ENCODE measurements around the gene PSG11.
"Not testable (repeated sequence)": the region's sequence is repeated elsewhere in the genome, so short reads cannot be mapped to it uniquely, and the experiment has no call there.

PSG11 gene

GRCh38 chr19:43026369-43026768 lies at the start of gene PSG11:
Gene PSG11 (minus strand): TSS chr19:43026469. CDS start chr19:43026372, 97 bp downstream.
- not testable (repeated sequence) for DNase-seq (ENCODE audit: low spot score)

GRCh38 chr19:43062418-43062817 lies 36.1 kb upstream of the PSG11 start:
- DNase-seq (ENCODE audit: low spot score) = not testable (repeated sequence)

- DNase-seq (ENCODE audit: low spot score) = not testable (repeated sequence)
Measured at GRCh38 chr19:43061326-43061725, 35.1 kb upstream of the PSG11 start.

- not testable (repeated sequence) for DNase-seq (ENCODE audit: low spot score)
Measured at GRCh38 chr19:43060254-43060653, 34.0 kb upstream of the PSG11 start.

- DNase-seq (ENCODE audit: low spot score) = not testable (repeated sequence)
Measured at GRCh38 chr19:43059482-43059881, 33.2 kb upstream of the PSG11 start.

- not testable (repeated sequence) for DNase-seq (ENCODE audit: low spot score)
Measured at GRCh38 chr19:43058440-43058839, 32.2 kb upstream of the PSG11 start.

GRCh38 chr19:43047966-43048365 lies 21.7 kb upstream of the PSG11 start:
- DNase-seq (ENCODE audit: low spot score) = not testable (repeated sequence)

GRCh38 chr19:43046578-43046977 lies 20.3 kb upstream of the PSG11 start:
- DNase-seq (ENCODE audit: low spot score) = not testable (repeated sequence)

- not testable (repeated sequence) for DNase-seq (ENCODE audit: low spot score)
Measured at GRCh38 chr19:43043492-43044180, 17.4 kb upstream of the PSG11 start.

GRCh38 chr19:43031645-43032044 lies 5.4 kb upstream of the PSG11 start:
- not testable (repeated sequence) for DNase-seq (ENCODE audit: low spot score)

- DNase-seq (ENCODE audit: low spot score) = no peak
Measured at GRCh38 chr19:43028866-43029265, 2.6 kb upstream of the PSG11 start.

- DNase-seq (ENCODE audit: low spot score) = not testable (repeated sequence)
Measured at GRCh38 chr19:43027985-43028384, 1.7 kb upstream of the PSG11 start.

GRCh38 chr19:43027061-43027460 lies 792 bp upstream of the PSG11 start:
- DNase-seq (ENCODE audit: low spot score) = not testable (repeated sequence)

- DNase-seq (ENCODE audit: low spot score) = not testable (repeated sequence)
Measured at GRCh38 chr19:43022098-43022497, 4.2 kb downstream of the PSG11 start.

GRCh38 chr19:43021629-43022028 lies 4.6 kb downstream of the PSG11 start:
- not testable (repeated sequence) for DNase-seq (ENCODE audit: low spot score)

- not testable (repeated sequence) for DNase-seq (ENCODE audit: low spot score)
Measured at GRCh38 chr19:43019588-43019987, 6.7 kb downstream of the PSG11 start.

- not testable (repeated sequence) for DNase-seq (ENCODE audit: low spot score)
Measured at GRCh38 chr19:43005841-43006240, 20.4 kb downstream of the PSG11 start.

- not testable (repeated sequence) for DNase-seq (ENCODE audit: low spot score)
Measured at GRCh38 chr19:43004846-43005245, 21.4 kb downstream of the PSG11 start.

GRCh38 chr19:43003634-43004033 lies 22.6 kb downstream of the PSG11 start:
- not testable (repeated sequence) for DNase-seq (ENCODE audit: low spot score)

GRCh38 chr19:43002948-43003347 lies 23.3 kb downstream of the PSG11 start:
- not testable (repeated sequence) for DNase-seq (ENCODE audit: low spot score)

- DNase-seq (ENCODE audit: low spot score) = not testable (repeated sequence)
Measured at GRCh38 chr19:42996161-42996560, 30.1 kb downstream of the PSG11 start.

GRCh38 chr19:42992029-42992604 lies 34.2 kb downstream of the PSG11 start:
- not testable (repeated sequence) for DNase-seq (ENCODE audit: low spot score)

- no peak for DNase-seq (ENCODE audit: low spot score)
Measured at GRCh38 chr19:42989851-42990250, 36.4 kb downstream of the PSG11 start.

Measured in ecto neural progenitor cell (in vitro differentiated cells).